Right lobe of liver (tissue), 6 donors: ENCODE data around the gene PTPRN2. TPM values are rescaled to one million over a fixed set of nuclear protein-coding genes. Genes with fewer than 3 reads are reported as not detected.

Source experiments
- ATAC-seq, 4 donors: fragments of 200-7000 bp; cut with Tn5 transposase; one replicate each; pipeline ENCODE4 v1.9.1; 2020; ENCODE audit warnings: mild to moderate bottlenecking in 4 of 4, moderate library complexity in 4 of 4
- DNase-seq, 3 donors: peaks; one replicate each; pipeline ENCODE4 v3.0.0-alpha.2; 2020
- H3K27ac ChIP-seq, 3 donors: fragments of 200-600 bp; one replicate each; pipeline ENCODE4 v1.8.0; 2022
- H3K27me3 ChIP-seq, 2 donors: fragments of 200-600 bp; one replicate each; pipeline ENCODE4 v1.8.0; 2022
- H3K36me3 ChIP-seq, 4 donors: fragments of 200-600 bp; sonication (generic) in 1 of 4; one replicate each; pipeline versions ENCODE4 v1.5.1 to v1.8.0; 2017 to 2022; ENCODE audit warnings: control low read depth in 1 of 4
- H3K4me1 ChIP-seq, 4 donors: fragments of 200-600 bp; sonication (generic) in 1 of 4; one replicate each; pipeline versions ENCODE4 v1.5.1 to v1.8.0; 2017 to 2022; ENCODE audit warnings: control low read depth in 1 of 4
- H3K4me3 ChIP-seq, 3 donors: fragments of 200-600 bp; one replicate each; pipeline ENCODE4 v1.8.0; 2022
- H3K9me3 ChIP-seq, 4 donors: fragments of 200-600 bp; sonication (generic) in 1 of 4; one replicate each; pipeline versions ENCODE4 v1.5.1 to v1.8.0; 2017 to 2022; ENCODE audit warnings: control low read depth in 1 of 4
- POLR2A ChIP-seq: fragments of 450-650 bp; IDR thresholded peaks from one replicate; pipeline ENCODE4 v1.6.1; 2017; ENCODE audit warnings: antibody characterized with exemption, mild to moderate bottlenecking
- WGBS: methylation state at CpG from one replicate; pipeline ENCODE4 v1.1.6; 2018; ENCODE audit warnings: low coverage, low lambda C conversion rate; ENCODE audit not compliant: insufficient coverage; ENCODE audit errors: missing lambda C conversion rate; 5-methylcytosine and 5-hydroxymethylcytosine counted together
- intact Hi-C, 2 donors: fragments of 100-400 bp; cut with DNase I; formaldehyde crosslinking; loops; one replicate each; pipeline versions ENCODE4 v1.11.2 to v1.14.1; 2022
- total RNA-seq, 6 experiments: library from RNA; depleted of rRNA in 2 of 6; stranded (reverse); fragments of >200 nt in 2 of 6; fragmentation: NEBNext Ultra II Directional in 3 of 6; extraction: Animal tissue kit (Norgen Biotek cat#: 25700) in 3 of 6; gene quantifications; one replicate each; pipeline versions ENCODE4 v1.1.0 to v1.2.4, GENCODE V29; 2016 to 2023
- TF ChIP-seq, protein P1 (sequence below), 4 donors: fragments of 200-600 bp in 3 of 4; fragments of 450-650 bp in 1 of 4; IDR thresholded peaks; one replicate each; pipeline versions ENCODE4 v1.5.1 to v1.8.0; 2016 to 2022; ENCODE audit warnings: antibody characterized with exemption in 4 of 4, mild to moderate bottlenecking in 2 of 4
- donor health status: DM: no; HTN: yes; CAD: no.
- donor health status: DM: no; HTN: no; CAD: no.
- donor health status: DM: no; HTN: no; CAD: no.
- donor health status: DM: no; HTN: yes; CAD: no.
- donor health status: DM: no; HTN: yes; CAD: no.

Gene PTPRN2
- total RNA-seq, 6 experiments from 2014 or later, result 0.15 to 0.87 (median 0.67) TPM

DNA sequence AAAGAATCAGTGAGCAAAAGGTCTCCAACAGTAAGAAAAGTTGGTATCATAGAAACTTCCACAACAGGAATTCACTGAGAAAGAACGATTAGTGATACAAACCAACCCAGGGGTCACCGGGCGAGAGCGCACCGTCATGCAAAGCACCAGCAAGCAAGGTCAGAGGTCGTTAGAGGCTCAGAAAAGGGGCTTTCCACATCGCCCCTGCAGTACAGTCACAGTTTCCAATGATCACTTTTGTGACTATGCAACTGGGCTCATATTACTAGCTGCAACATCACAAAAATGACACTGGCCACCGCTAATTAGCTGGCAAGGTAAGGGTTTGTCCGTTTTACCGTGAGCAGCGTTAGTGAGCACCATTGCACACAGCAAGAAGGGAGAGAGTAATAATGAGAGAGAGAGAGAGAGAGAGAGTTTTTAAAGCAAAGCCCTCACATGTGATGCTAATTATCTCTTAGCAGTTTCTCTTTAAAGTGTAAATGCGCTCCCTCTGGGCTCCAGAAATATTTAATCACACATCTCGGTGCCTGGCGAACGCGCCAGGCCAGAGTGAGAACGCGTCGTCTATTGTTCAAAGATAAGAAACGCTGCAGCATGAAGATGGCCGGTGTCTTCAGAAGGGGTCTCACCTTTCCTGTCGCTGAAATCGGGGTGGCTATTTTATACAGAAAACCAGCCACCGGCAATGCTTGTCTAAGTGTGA lies 1013.4 kb downstream of the PTPRN2 start:
- Histone ChIP-seq H3K36me3 (no peaks in the 10 kb centered on the region), H3K4me3 (no peak overlapping the region), H3K27me3 (no peaks in the 10 kb centered on the region), H3K4me1 (no peaks in the 10 kb centered on the region), H3K27ac (no peak overlapping the region), H3K9me3 (no peaks in the 10 kb centered on the region)
- TF ChIP-seq POLR2A, result no peak
- TF ChIP-seq, protein P1, sequence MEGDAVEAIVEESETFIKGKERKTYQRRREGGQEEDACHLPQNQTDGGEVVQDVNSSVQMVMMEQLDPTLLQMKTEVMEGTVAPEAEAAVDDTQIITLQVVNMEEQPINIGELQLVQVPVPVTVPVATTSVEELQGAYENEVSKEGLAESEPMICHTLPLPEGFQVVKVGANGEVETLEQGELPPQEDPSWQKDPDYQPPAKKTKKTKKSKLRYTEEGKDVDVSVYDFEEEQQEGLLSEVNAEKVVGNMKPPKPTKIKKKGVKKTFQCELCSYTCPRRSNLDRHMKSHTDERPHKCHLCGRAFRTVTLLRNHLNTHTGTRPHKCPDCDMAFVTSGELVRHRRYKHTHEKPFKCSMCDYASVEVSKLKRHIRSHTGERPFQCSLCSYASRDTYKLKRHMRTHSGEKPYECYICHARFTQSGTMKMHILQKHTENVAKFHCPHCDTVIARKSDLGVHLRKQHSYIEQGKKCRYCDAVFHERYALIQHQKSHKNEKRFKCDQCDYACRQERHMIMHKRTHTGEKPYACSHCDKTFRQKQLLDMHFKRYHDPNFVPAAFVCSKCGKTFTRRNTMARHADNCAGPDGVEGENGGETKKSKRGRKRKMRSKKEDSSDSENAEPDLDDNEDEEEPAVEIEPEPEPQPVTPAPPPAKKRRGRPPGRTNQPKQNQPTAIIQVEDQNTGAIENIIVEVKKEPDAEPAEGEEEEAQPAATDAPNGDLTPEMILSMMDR (IDR thresholded peaks at IDR 0.05), result no peak
- DNase-seq, result no peak
- WGBS, result 72% methylated on average over 23 of the region's 24 CpGs
- intact Hi-C loops, result no loop called here
- ATAC-seq, result no peak

DNA sequence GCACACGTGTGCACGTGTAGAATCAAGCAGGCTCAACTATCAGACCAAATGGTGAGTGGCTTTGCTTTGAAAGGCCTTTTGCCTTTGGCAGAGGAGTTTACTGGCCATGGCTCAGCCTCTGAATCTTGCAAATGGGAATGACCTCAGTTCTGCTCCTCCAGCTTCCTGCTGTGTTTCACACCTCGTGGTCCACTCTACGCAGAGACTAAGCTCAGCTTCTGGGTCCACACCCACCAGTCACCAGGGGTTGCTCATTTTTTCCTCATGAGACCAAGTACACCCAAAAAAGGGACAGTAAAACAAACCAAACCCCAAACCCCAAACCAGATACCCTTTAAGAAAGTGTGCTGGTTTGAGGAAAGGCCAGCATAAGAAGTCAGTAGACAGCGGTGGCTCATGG lies 1014.4 kb downstream of the PTPRN2 start:
- Histone ChIP-seq H3K36me3 (no peaks in the 10 kb centered on the region), H3K4me1 (no peaks in the 10 kb centered on the region), H3K27me3 (no peaks in the 10 kb centered on the region), H3K9me3 (no peaks in the 10 kb centered on the region), H3K4me3 (no peak overlapping the region), H3K27ac (no peak overlapping the region)
- no peak for TF ChIP-seq POLR2A
- TF ChIP-seq, protein P1 (IDR thresholded peaks at IDR 0.05), result no peak
- WGBS, result 100% methylated on average over 3 of the region's 5 CpGs
- ATAC-seq, result no peak
- intact Hi-C loops, result no loop called here
- no peak for DNase-seq

DNA sequence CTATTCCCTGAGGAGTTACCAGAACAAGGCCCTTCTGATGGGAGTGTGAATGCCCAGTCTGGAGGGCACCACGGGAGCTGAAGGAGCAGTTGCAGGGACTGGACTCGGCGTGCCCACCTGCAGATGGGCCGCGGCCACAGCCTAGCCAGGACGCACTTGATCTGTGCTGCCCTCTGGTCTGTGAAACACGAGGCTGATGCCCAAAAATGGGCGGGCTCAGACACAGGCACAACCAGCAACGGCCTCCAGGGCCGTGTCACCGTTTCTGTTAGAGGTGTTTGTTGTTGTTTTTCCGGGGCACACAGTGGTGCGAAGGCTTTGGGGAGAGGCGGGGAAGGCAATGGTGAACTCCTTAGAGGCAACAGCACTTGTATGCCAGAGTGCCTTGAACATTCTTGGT lies 1015.0 kb downstream of the PTPRN2 start:
- no peaks in the 10 kb centered on the region for H3K4me1 ChIP-seq
- no peaks in the 10 kb centered on the region for H3K27me3 ChIP-seq
- TF ChIP-seq, protein P1 (IDR thresholded peaks at IDR 0.05), result no peak
- TF ChIP-seq POLR2A, result no peak
- ATAC-seq (no peak), DNase-seq (no peak)
- 70% methylated on average over 12 of the region's 14 CpGs for WGBS
- H3K4me3 ChIP-seq, result no peak overlapping the region
- no peaks in the 10 kb centered on the region for H3K36me3 ChIP-seq
- H3K9me3 ChIP-seq, result no peaks in the 10 kb centered on the region
- no peak overlapping the region for H3K27ac ChIP-seq
- intact Hi-C loops, result no loop called here

DNA sequence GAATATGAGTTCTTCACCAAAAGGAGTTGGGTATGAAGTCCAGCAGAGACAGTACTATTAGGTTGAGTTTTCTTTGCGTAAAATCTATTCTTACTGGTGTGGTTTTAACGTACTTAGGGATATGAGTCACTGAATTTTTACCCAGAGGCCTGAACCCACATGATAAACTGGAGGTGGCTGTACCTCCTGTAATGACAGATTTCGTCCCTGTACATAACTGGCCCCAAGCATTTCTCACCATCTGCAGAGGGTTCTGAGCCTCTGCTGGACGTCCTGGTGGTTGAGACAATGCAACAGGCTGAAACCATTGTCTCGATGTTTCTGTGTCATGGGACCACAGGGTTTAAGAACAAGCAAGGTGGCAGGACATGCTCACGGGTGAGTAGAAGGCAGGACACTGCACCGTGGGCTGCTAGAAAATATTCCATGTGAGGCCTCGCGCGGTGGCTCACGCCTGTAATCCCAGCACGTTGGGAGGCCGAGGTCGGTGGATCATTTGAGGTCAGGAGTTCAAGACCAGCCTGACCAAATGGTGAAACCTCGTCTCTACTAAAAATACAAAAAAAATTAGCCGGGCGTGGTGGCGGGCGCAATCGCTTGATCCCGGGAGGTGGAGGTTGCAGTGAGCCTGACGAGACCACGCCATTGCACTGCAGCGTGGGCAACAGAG lies 1017.0 kb downstream of the PTPRN2 start:
- Histone ChIP-seq H3K4me1 (no peaks in the 10 kb centered on the region), H3K36me3 (no peaks in the 10 kb centered on the region), H3K27ac (no peak overlapping the region), H3K27me3 (no peaks in the 10 kb centered on the region), H3K9me3 (no peaks in the 10 kb centered on the region), H3K4me3 (no peak overlapping the region)
- 80% methylated on average over 23 of the region's 24 CpGs for WGBS
- ATAC-seq (no peak), DNase-seq (no peak)
- no peak for TF ChIP-seq POLR2A
- TF ChIP-seq, protein P1 (IDR thresholded peaks at IDR 0.05), result no peak
- intact Hi-C loops, result no loop called here
